Pancreas (tissue), 10 donors: Measurements from ENCODE around the gene LRRC56. TPM values are rescaled to one million over a fixed set of nuclear protein-coding genes. Genes with fewer than 3 reads are reported as not detected.

ENCODE experiments used
- ATAC-seq, 4 donors: fragments of 200-7000 bp; cut with Tn5 transposase; one replicate each; pipeline versions ENCODE4 v1.8.0 to v1.9.1; 2020; ENCODE audit warnings: mild to moderate bottlenecking in 4 of 4, moderate library complexity in 4 of 4
- DNase-seq, 6 donors: peaks; one replicate each; pipeline ENCODE4 v3.0.0-alpha.2; 2020
- FAIRE-seq: peaks from 2 replicates; lab custom pipeline; 2012; peaks lifted over from hg19 to GRCh38; lab: Jason Lieb, UNC
- H3K27ac ChIP-seq, 4 donors: fragments of 200-600 bp; sonication (generic); 1 replicate in 3 of 4; 2 replicates in 1 of 4; pipeline versions ENCODE4 v1.5.0 to v1.8.0; 2020
- H3K27me3 ChIP-seq, 4 donors: fragments of 200-600 bp; one replicate each; pipeline ENCODE4 v1.8.0; 2021
- H3K36me3 ChIP-seq, 3 donors: fragments of 200-600 bp; sonication (generic) in 1 of 3; one replicate each; pipeline versions ENCODE4 v1.5.0 to v1.8.0; 2020 to 2021
- H3K4me1 ChIP-seq, 3 donors: fragments of 200-600 bp; one replicate each; pipeline ENCODE4 v1.8.0; 2021
- H3K4me3 ChIP-seq, 4 donors: fragments of 200-600 bp; sonication (generic) in 2 of 4; one replicate each; pipeline versions ENCODE4 v1.5.0 to v1.8.0; 2020 to 2021
- H3K9me3 ChIP-seq, 4 donors: fragments of 200-600 bp; one replicate each; pipeline ENCODE4 v1.8.0; 2021
- WGBS, 2 donors: extraction: QIAGEN DNeasy Blood & Tissue Kit; methylation state at CpG; one replicate each; pipeline ENCODE4 v1.1.7; 2013; 5-methylcytosine and 5-hydroxymethylcytosine counted together
- intact Hi-C, 3 donors: fragments of 100-400 bp; cut with DNase I; formaldehyde crosslinking; loops; one replicate each; pipeline versions ENCODE4 v1.11.1 to v1.14.2; 2022
- polyA plus RNA-seq, 2 donors: library from polyadenylated mRNA; stranded (reverse); fragments of 200-250 nt; gene quantifications; one replicate each; pipeline ENCODE4 v1.2.3, GENCODE V29; 2013
- total RNA-seq, 6 donors: library from RNA; stranded (reverse); fragmentation: NEBNext Ultra II Directional in 4 of 6; extraction: Animal tissue kit (Norgen Biotek cat#: 25700) in 4 of 6; gene quantifications; one replicate each; pipeline versions ENCODE4 v1.2.1 to v1.2.4, GENCODE V29; 2021 to 2023
- TF ChIP-seq, protein P1 (sequence below), 4 donors: fragments of 200-600 bp; sonication (generic) in 3 of 4; IDR thresholded peaks; one replicate each; pipeline versions ENCODE4 v1.5.0 to v1.8.0; 2021; ENCODE audit warnings: antibody characterized with exemption in 4 of 4
- donor health status: healthy with polysubstance abuse.
- donor health status: DM: no; HTN: no; CAD: no; lungs with moderate emphysema.
- donor health status: DM: no; HTN: no; CAD: no.
- donor health status: control.
- donor health status: control.
- donor health status: Bipolar disorder and iron deficiency.
- donor health status: DM: yes; HTN: yes; CAD: no.
- donor health status: DM: no; HTN: no; CAD: no.
- donor health status: DM: no; HTN: no; CAD: no.
- donor health status: DM: yes; HTN: yes; CAD: no.

LRRC56 gene
- total and polyA plus RNA-seq, 8 donors, result 0.98 to 7.3 (median 1.8) TPM

DNA sequence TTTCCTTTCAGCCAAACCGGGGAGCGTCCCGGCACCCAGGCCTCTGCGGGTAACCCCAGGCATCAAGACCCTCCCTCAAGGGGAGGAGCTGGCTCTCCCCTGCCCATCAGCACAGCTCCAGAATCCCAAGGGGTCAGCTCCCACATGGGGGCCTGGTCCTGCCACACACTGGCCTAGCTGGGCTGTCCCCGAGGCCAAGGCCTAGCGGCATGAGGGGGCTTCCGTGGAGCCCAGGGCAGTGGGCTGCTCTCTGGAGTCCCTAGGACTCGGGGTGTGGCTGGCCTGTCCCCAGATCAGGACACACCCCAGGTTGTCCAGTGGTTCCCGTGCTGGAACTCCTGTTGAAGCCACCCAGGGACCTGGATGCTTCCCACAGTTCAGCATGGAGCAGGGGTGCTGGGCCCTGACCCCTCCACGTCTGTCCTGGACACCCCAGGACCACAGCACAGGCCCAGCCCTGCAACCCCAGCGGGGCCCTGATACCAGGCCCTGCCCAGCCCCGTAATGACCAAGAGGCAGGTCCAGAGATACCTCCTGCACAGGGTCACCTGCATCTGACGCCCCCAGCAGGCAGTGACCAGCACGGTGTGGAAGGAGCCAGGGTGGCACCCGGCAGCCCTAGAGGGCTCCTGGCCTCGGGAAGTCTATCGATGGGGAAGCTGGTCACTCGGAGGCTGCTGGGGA, 7.5 kb upstream of the LRRC56 start:
- Histone ChIP-seq H3K4me1 (peaks cover 0 to 4% (median 0%) of the 10 kb centered on the region in 3 donors), H3K27me3 (no peaks in the 10 kb centered on the region), H3K4me3 (no peak overlapping the region), H3K9me3 (no peaks in the 10 kb centered on the region), H3K27ac (no peak overlapping the region), H3K36me3 (peaks cover 0 to 12% (median 8%) of the 10 kb centered on the region in 3 donors)
- ATAC-seq (no peak), DNase-seq (peak in 3 of 6 donors; percentile 31 to 71 (median 54)), FAIRE-seq (no peak)
- TF ChIP-seq, protein P1, sequence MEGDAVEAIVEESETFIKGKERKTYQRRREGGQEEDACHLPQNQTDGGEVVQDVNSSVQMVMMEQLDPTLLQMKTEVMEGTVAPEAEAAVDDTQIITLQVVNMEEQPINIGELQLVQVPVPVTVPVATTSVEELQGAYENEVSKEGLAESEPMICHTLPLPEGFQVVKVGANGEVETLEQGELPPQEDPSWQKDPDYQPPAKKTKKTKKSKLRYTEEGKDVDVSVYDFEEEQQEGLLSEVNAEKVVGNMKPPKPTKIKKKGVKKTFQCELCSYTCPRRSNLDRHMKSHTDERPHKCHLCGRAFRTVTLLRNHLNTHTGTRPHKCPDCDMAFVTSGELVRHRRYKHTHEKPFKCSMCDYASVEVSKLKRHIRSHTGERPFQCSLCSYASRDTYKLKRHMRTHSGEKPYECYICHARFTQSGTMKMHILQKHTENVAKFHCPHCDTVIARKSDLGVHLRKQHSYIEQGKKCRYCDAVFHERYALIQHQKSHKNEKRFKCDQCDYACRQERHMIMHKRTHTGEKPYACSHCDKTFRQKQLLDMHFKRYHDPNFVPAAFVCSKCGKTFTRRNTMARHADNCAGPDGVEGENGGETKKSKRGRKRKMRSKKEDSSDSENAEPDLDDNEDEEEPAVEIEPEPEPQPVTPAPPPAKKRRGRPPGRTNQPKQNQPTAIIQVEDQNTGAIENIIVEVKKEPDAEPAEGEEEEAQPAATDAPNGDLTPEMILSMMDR (IDR thresholded peaks at IDR 0.05), result no peak
- intact Hi-C loops, result no loop called here
- WGBS, 2 donors, result 77 to 87% methylated on average over 16 to 18 of the region's 18 CpGs

- ATAC-seq (no peak), DNase-seq (peak in 2 of 6 donors; percentile 53 to 75), FAIRE-seq (no peak)
- peaks cover 0 to 4% (median 3%) of the 10 kb centered on the region in 3 donors for H3K4me1 ChIP-seq
- no peak overlapping the region for H3K27ac ChIP-seq
- intact Hi-C loops, result no loop called here
- H3K4me3 ChIP-seq, result no peak overlapping the region
- H3K36me3 ChIP-seq, result peaks cover 0 to 12% (median 8%) of the 10 kb centered on the region in 3 donors
- no peaks in the 10 kb centered on the region for H3K9me3 ChIP-seq
- TF ChIP-seq, protein P1 (IDR thresholded peaks at IDR 0.05), result no peak
- H3K27me3 ChIP-seq, result no peaks in the 10 kb centered on the region
- WGBS, 2 donors, result 90 to 91% methylated on average over 24 to 28 of the region's 28 CpGs
Measured at GRCh38 chr11:530960-531831, 6.1 kb upstream of the LRRC56 start.

- 89 to 91% methylated on average over 17 to 18 of the region's 18 CpGs for WGBS, 2 donors
- peaks cover 0 to 12% (median 8%) of the 10 kb centered on the region in 3 donors for H3K36me3 ChIP-seq
- DNase-seq (peak in 1 of 6 donors; percentile 59), ATAC-seq (no peak), FAIRE-seq (no peak)
- peaks cover 4 to 9% (median 5%) of the 10 kb centered on the region in 3 donors for H3K4me1 ChIP-seq
- intact Hi-C loops, result no loop called here
- no peak overlapping the region for H3K27ac ChIP-seq
- no peaks in the 10 kb centered on the region for H3K27me3 ChIP-seq
- no peaks in the 10 kb centered on the region for H3K9me3 ChIP-seq
- H3K4me3 ChIP-seq, result no peak overlapping the region
- TF ChIP-seq, protein P1 (IDR thresholded peaks at IDR 0.05), result no peak
Measured at GRCh38 chr11:531919-532526, 5.3 kb upstream of the LRRC56 start.

DNA sequence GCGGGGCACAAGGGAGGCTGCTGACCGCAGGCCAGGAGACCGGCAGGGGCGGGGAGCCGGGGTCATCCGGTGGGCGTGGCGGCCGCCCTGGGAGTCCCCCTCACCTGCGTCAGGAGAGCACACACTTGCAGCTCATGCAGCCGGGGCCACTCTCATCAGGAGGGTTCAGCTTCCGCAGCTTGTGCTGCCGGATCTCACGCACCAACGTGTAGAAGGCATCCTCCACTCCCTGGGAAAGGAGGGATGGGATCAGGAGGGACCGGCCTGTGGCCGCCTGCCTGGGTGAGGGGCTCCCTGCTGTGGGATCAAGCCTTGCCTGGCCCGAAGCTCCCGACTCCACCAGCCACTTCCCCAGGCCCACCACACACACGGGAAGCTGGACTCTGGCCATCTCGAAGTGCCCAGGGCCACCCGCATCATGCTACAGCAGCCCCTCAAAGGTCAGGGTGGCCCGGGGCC, 4.8 kb upstream of the LRRC56 start:
- intact Hi-C loops, result no loop called here
- DNase-seq, result peak in 1 of 6 donors; percentile 78
- FAIRE-seq, result no peak

More for the DNA sequence above, 4.8 kb upstream of the LRRC56 start:
- H3K9me3 ChIP-seq, result no peaks in the 10 kb centered on the region
- no peak overlapping the region for H3K27ac ChIP-seq
- ATAC-seq, result no peak
- 89 to 94% methylated on average over 21 to 23 of the region's 23 CpGs for WGBS, 2 donors
- H3K36me3 ChIP-seq, result peaks cover 0 to 12% (median 8%) of the 10 kb centered on the region in 3 donors
- peaks cover 6 to 12% (median 6%) of the 10 kb centered on the region in 3 donors for H3K4me1 ChIP-seq
- H3K4me3 ChIP-seq, result no peak overlapping the region
- TF ChIP-seq, protein P1 (IDR thresholded peaks at IDR 0.05), result no peak
- no peaks in the 10 kb centered on the region for H3K27me3 ChIP-seq
